HG03571 (cell line): ENCODE measurements around the gene DCAF8L2.
"Not testable (repeated sequence)": the region's sequence is repeated elsewhere in the genome, so short reads cannot be mapped to it uniquely, and the experiment has no call there.

Experiments
- ATAC-seq: cut with Tn5 transposase; IDR thresholded peaks from one replicate; pipeline ENCODE4 v1.9.1; 2021; ENCODE audit not compliant: unreplicated experiment

The DCAF8L2 gene

GRCh38 chrX:27590044-27590443, at the start of gene DCAF8L2:
DCAF8L2 (plus strand) TSS chrX:27590344; CDS start chrX:27746896, 156,552 bp downstream.
- no peak for ATAC-seq

- ATAC-seq = not testable (repeated sequence)
Measured at GRCh38 chrX:27541161-27541560, 49.0 kb upstream of the DCAF8L2 start.

- no peak for ATAC-seq
Measured at GRCh38 chrX:27548624-27549023, 41.5 kb upstream of the DCAF8L2 start.

- ATAC-seq = no peak
Measured at GRCh38 chrX:27549688-27550087, 40.5 kb upstream of the DCAF8L2 start.

- no peak for ATAC-seq
Measured at GRCh38 chrX:27555514-27555913, 34.6 kb upstream of the DCAF8L2 start.

- no peak for ATAC-seq
Measured at GRCh38 chrX:27565992-27566391, 24.2 kb upstream of the DCAF8L2 start.

- no peak for ATAC-seq
Measured at GRCh38 chrX:27571164-27571563, 19.0 kb upstream of the DCAF8L2 start.

GRCh38 chrX:27575565-27575964, 14.6 kb upstream of the DCAF8L2 start:
- ATAC-seq = no peak

GRCh38 chrX:27583976-27584375, 6.2 kb upstream of the DCAF8L2 start:
- no peak for ATAC-seq

- ATAC-seq = no peak
Measured at GRCh38 chrX:27591938-27592337, 1.8 kb downstream of the DCAF8L2 start.

- ATAC-seq = no peak
Measured at GRCh38 chrX:27597508-27597907, 7.4 kb downstream of the DCAF8L2 start.

- no peak for ATAC-seq
Measured at GRCh38 chrX:27598312-27598711, 8.2 kb downstream of the DCAF8L2 start.

- no peak for ATAC-seq
Measured at GRCh38 chrX:27599928-27600327, 9.8 kb downstream of the DCAF8L2 start.

- no peak for ATAC-seq
Measured at GRCh38 chrX:27600686-27601085, 10.5 kb downstream of the DCAF8L2 start.

GRCh38 chrX:27608671-27609070, 18.5 kb downstream of the DCAF8L2 start:
- no peak for ATAC-seq

- ATAC-seq = no peak
Measured at GRCh38 chrX:27619459-27619858, 29.3 kb downstream of the DCAF8L2 start.

- ATAC-seq = no peak
Measured at GRCh38 chrX:27619975-27620374, 29.8 kb downstream of the DCAF8L2 start.

GRCh38 chrX:27622883-27623282, 32.7 kb downstream of the DCAF8L2 start:
- no peak for ATAC-seq

GRCh38 chrX:27626066-27626465, 35.9 kb downstream of the DCAF8L2 start:
- no peak for ATAC-seq

GRCh38 chrX:27633328-27633727, 43.2 kb downstream of the DCAF8L2 start:
- no peak for ATAC-seq

- no peak for ATAC-seq
Measured at GRCh38 chrX:27656581-27656980, 66.4 kb downstream of the DCAF8L2 start.

- ATAC-seq = no peak
Measured at GRCh38 chrX:27660878-27661277, 70.7 kb downstream of the DCAF8L2 start.

- ATAC-seq = no peak
Measured at GRCh38 chrX:27671234-27671633, 81.1 kb downstream of the DCAF8L2 start.

- ATAC-seq = no peak
Measured at GRCh38 chrX:27674491-27674890, 84.3 kb downstream of the DCAF8L2 start.
